Tibial nerve (tissue), 4 donors: ENCODE results near the gene CDH6. TPM values are rescaled to one million over a fixed set of nuclear protein-coding genes. Genes with fewer than 3 reads are reported as not detected.
A peak's percentile ranks its signal among the peaks of the same experiment; 100 is the strongest.

ENCODE experiments used
- DNase-seq, 2 donors: peaks; one replicate each; pipeline ENCODE4 v3.0.0-alpha.2; 2019; ENCODE audit warnings: low spot score in 2 of 2
- H3K27ac ChIP-seq, 4 donors: fragments of 200-600 bp; sonication (generic) in 3 of 4; one replicate each; pipeline ENCODE4 v1.5.1; 2017 to 2019; ENCODE audit warnings: mild to moderate bottlenecking in 1 of 4
- H3K27me3 ChIP-seq, 2 donors: fragments of 200-600 bp; sonication (generic) in 1 of 2; one replicate each; pipeline versions ENCODE4 v1.5.1 to v1.6.0; 2017 to 2019
- H3K36me3 ChIP-seq, 3 donors: fragments of 200-600 bp; sonication (generic); one replicate each; pipeline ENCODE4 v1.5.1; 2018 to 2019
- H3K4me1 ChIP-seq, 4 donors: fragments of 200-600 bp; sonication (generic) in 3 of 4; one replicate each; pipeline ENCODE4 v1.5.1; 2017 to 2019
- H3K4me3 ChIP-seq, 4 donors: fragments of 200-600 bp; sonication (generic) in 3 of 4; one replicate each; pipeline ENCODE4 v1.5.1; 2017 to 2019; ENCODE audit warnings: mild to moderate bottlenecking in 1 of 4, moderate library complexity in 1 of 4
- H3K9me3 ChIP-seq, 4 donors: fragments of 200-600 bp; sonication (generic) in 3 of 4; one replicate each; pipeline ENCODE4 v1.5.1; 2017 to 2019
- CTCF ChIP-seq, 5 experiments: fragments of 200-600 bp in 3 of 5; fragments of 450-650 bp in 2 of 5; sonication (generic) in 3 of 5; IDR thresholded peaks; one replicate each; pipeline ENCODE4 v1.5.1; 2016 to 2019; ENCODE audit warnings: antibody characterized with exemption in 5 of 5, mild to moderate bottlenecking in 3 of 5, moderate library complexity in 2 of 5
- EP300 ChIP-seq, 2 donors: sonication (generic); formaldehyde crosslinking; IDR thresholded peaks; one replicate each; pipeline ENCODE4 v1.6.1; 2017; ENCODE audit warnings: antibody characterized with exemption in 2 of 2, mild to moderate bottlenecking in 1 of 2
- POLR2A ChIP-seq, 2 donors: fragments of 450-650 bp; IDR thresholded peaks; one replicate each; pipeline ENCODE4 v1.6.1; 2017; ENCODE audit warnings: antibody characterized with exemption in 2 of 2, mild to moderate bottlenecking in 2 of 2, moderate library complexity in 2 of 2
- WGBS, 2 donors: methylation state at CpG; one replicate each; pipeline ENCODE4 v1.1.5; 2018; 5-methylcytosine and 5-hydroxymethylcytosine counted together
- total RNA-seq, 4 donors: library from RNA; depleted of rRNA; stranded (reverse); fragments of >200 nt; gene quantifications; one replicate each; pipeline ENCODE4 v1.1.0, GENCODE V29; 2016

The CDH6 gene
- total RNA-seq, 4 donors from 2014 or later, result 10.8 to 23.9 (median 17.5) TPM

- Histone ChIP-seq H3K36me3 (no peaks in the 10 kb centered on the region), H3K9me3 (no peaks in the 10 kb centered on the region), H3K27me3 (no peaks in the 10 kb centered on the region), H3K4me1 (peaks cover 0 to 3% (median 0%) of the 10 kb centered on the region in 4 donors), H3K4me3 (no peak overlapping the region), H3K27ac (peak overlapping the region in 1 of 4 donors; percentile 18)
- TF ChIP-seq CTCF (IDR thresholded peaks at IDR 0.05) (no peak), POLR2A (IDR thresholded peaks at IDR 0.05) (no peak)
- WGBS, 2 donors, result 63 to 65% methylated on average over 4 of the region's 4 CpGs
- no peak for DNase-seq
These were observed 75.8 kb downstream of the CDH6 start for GRCh38 chr5:31269259-31269658.

- H3K4me3 ChIP-seq, result no peak overlapping the region
- H3K27me3 ChIP-seq, result no peaks in the 10 kb centered on the region
- WGBS, 2 donors, result 85 to 87% methylated on average over 5 of the region's 5 CpGs
- H3K27ac ChIP-seq, result no peak overlapping the region
- peaks cover 0 to 8% (median 0%) of the 10 kb centered on the region in 4 donors for H3K4me1 ChIP-seq
- DNase-seq, result no peak
- TF ChIP-seq EP300 (IDR thresholded peaks at IDR 0.05) (no peak), CTCF (IDR thresholded peaks at IDR 0.05) (peak; percentile 23 to 51 (median 36))
- no peaks in the 10 kb centered on the region for H3K36me3 ChIP-seq
- H3K9me3 ChIP-seq, result no peaks in the 10 kb centered on the region
These were observed 76.9 kb downstream of the CDH6 start for GRCh38 chr5:31270396-31270795.

GRCh38 chr5:31271567-31271966, 78.1 kb downstream of the CDH6 start:
- Histone ChIP-seq H3K4me3 (no peak overlapping the region), H3K9me3 (no peaks in the 10 kb centered on the region), H3K4me1 (peaks cover 0 to 8% (median 0%) of the 10 kb centered on the region in 4 donors), H3K36me3 (no peaks in the 10 kb centered on the region), H3K27ac (peak overlapping the region in 1 of 4 donors; percentile 87), H3K27me3 (no peaks in the 10 kb centered on the region)
- 85 to 92% methylated on average over 6 of the region's 6 CpGs for whole genome bisulfite sequencing, 2 donors
- no peak for TF ChIP-seq POLR2A (IDR thresholded peaks at IDR 0.05)
- TF ChIP-seq EP300 (IDR thresholded peaks at IDR 0.05), result no peak
- no peak for TF ChIP-seq CTCF (IDR thresholded peaks at IDR 0.05)
- no peak for DNase-seq

GRCh38 chr5:31273161-31273560, 79.7 kb downstream of the CDH6 start:
- Histone ChIP-seq H3K27me3 (no peaks in the 10 kb centered on the region), H3K36me3 (no peaks in the 10 kb centered on the region), H3K4me1 (peaks cover 0 to 8% (median 0%) of the 10 kb centered on the region in 4 donors), H3K4me3 (peak overlapping the region in 3 of 4 donors; percentile 24 to 42 (median 28)), H3K9me3 (no peaks in the 10 kb centered on the region), H3K27ac (peak overlapping the region in 2 of 4 donors; percentile 81 to 87)
- WGBS, 2 donors, result 54 to 55% methylated on average over 10 of the region's 10 CpGs
- TF ChIP-seq EP300 (IDR thresholded peaks at IDR 0.05) (no peak), CTCF (IDR thresholded peaks at IDR 0.05) (no peak), POLR2A (IDR thresholded peaks at IDR 0.05) (no peak)
- DNase-seq, result no peak

- Histone ChIP-seq H3K4me3 (peak overlapping the region; percentile 24 to 42 (median 30)), H3K27me3 (no peaks in the 10 kb centered on the region), H3K9me3 (no peaks in the 10 kb centered on the region), H3K36me3 (no peaks in the 10 kb centered on the region), H3K4me1 (peaks cover 0 to 5% (median 0%) of the 10 kb centered on the region in 4 donors), H3K27ac (peak overlapping the region; percentile 41 to 87 (median 66))
- 39 to 40% methylated on average over 8 of the region's 8 CpGs for WGBS, 2 donors
- TF ChIP-seq EP300 (IDR thresholded peaks at IDR 0.05), result no peak
- no peak for TF ChIP-seq CTCF (IDR thresholded peaks at IDR 0.05)
- no peak for TF ChIP-seq POLR2A (IDR thresholded peaks at IDR 0.05)
- no peak for DNase-seq
These were observed 80.3 kb downstream of the CDH6 start for GRCh38 chr5:31273631-31274378.
